ENCODE results near the gene AAGAB.

DNA sequence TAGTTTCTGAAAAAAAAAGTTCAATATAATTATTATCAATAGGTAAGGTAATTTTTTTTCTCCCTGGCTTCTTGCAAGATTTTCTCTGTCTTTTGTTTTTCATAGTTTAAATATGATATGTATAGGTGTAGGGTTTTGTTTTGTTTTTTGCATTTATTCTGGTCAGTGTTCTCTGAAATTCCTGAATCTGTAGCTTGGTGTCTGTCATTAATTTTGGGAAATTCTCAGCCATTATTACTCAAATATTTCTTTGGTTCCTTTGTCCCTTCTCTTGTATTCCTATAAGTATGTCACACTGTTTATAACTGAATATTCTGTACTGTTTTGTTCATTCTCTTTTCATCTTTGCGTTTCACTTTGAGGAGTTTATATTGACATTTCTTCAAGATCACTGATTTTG is 22.2 kb upstream of the AAGAB start:
- TF ChIP-seq POLR2A (IDR thresholded peaks at IDR 0.05): no peak
- TF ChIP-seq, protein P1, sequence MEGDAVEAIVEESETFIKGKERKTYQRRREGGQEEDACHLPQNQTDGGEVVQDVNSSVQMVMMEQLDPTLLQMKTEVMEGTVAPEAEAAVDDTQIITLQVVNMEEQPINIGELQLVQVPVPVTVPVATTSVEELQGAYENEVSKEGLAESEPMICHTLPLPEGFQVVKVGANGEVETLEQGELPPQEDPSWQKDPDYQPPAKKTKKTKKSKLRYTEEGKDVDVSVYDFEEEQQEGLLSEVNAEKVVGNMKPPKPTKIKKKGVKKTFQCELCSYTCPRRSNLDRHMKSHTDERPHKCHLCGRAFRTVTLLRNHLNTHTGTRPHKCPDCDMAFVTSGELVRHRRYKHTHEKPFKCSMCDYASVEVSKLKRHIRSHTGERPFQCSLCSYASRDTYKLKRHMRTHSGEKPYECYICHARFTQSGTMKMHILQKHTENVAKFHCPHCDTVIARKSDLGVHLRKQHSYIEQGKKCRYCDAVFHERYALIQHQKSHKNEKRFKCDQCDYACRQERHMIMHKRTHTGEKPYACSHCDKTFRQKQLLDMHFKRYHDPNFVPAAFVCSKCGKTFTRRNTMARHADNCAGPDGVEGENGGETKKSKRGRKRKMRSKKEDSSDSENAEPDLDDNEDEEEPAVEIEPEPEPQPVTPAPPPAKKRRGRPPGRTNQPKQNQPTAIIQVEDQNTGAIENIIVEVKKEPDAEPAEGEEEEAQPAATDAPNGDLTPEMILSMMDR (IDR thresholded peaks at IDR 0.05): no peak
- no peak for TF ChIP-seq POLR2AphosphoS5 (IDR thresholded peaks at IDR 0.05)
- TF ChIP-seq EP300 (IDR thresholded peaks at IDR 0.05): no peak

Measured in gastroesophageal sphincter (tissue), 3 donors.